Measurements from ENCODE around the gene C1orf115.
"Not testable (repeated sequence)": the region's sequence is repeated elsewhere in the genome, so short reads cannot be mapped to it uniquely, and the experiment has no call there.

Gene C1orf115

DNA sequence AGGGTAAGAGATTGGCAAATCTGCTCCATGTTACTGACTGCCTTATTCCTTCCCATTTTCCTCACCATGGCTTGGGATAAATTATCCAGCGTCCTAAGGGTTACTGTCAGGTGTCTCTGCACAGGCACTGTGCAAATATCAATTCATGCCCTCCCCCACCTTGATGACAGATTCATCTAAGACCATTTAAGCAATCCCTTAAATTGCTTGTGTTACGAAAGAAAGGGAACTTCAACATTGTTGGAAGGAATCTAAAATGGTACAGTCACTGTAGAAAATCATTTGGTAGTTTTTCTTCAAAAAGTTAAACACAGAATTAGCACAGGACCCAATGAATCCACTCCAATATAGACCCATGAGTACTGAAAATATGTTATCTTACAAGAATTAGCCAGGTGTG lies 40.3 kb downstream of the C1orf115 start:
- no peak for DNase-seq

DNA sequence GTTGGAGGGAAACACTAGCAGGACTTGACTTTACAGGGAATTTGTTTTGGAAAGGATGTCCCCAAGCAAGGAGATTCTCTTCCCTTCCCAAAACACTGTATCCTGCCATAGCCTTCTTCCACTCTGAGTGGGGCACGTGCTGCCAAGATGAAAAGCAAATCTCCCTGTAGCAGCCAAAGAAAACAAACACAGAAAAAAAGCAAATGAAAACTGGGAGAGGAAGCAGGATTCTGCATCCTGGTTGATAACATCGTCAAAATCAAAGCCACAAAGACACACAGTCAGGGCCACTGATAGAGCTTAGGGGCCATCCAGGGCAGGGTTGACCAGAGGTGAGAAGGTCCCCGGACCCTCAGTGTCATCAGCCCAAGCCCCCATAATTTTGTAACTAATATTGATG lies 42.0 kb downstream of the C1orf115 start:
- no peak for DNase-seq

- no peak for DNase-seq
Observed at GRCh38 chr1:220732621-220733020, 42.5 kb downstream of the C1orf115 start.

DNA sequence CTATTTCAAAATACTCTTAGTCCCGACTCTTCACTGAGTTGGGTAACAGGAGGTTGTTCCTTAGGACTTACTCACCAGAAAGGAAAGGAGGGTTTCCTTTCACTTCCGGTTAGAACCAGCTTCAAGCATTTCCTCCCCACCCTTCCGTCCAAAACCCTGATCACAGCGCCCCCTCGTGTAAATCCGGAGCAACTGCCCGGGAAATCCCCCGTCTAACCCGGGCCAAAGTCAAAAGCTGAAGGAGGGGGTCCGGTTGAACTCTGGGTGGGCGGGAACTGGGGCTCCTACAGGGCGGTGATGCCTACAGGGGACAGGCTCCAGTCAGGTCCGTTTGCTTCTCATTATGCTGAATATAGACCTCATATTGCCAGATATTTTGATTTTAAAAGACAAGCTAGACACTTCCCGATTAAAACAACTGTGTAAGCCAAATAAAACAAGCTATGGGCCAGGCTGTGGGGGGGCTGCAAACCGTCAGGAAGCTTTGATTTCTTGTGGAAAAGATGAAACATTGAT lies 43.0 kb downstream of the C1orf115 start:
- DNase-seq: peak; percentile 20 to 55

DNA sequence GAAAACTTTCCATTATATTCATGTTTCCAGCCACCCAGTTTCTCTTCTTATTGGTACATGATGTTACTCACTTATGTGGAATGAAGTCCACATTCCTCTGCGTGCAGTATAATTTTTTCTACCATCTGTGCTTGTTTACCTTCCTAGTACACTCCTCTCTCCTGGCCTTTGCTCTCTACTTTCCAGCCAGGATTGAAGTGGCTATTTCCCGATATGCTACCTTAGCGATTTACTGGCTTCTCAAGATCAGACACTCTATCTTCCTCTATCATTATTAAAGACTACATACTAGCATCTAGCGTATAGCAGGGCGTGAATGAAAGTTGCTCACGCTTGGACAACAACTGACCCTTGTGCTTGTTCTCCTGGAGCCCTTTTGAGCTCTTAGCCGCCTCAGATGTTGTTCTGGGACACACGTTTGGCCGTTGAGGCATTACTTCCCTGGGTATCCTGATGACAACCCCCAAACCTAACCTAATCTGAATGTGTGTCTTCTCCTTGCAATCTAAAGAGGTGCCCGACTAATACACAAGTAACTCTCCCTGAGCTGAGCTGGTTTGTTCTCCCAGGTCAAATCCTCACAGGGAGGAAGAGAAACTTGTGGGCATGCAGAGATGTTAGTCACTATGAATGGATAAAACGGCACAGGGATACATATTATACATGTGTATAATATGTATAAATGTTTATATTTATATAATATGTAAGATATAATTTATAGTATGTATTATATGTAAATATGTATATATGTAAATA lies 44.6 kb downstream of the C1orf115 start:
- DNase-seq: no peak

DNA sequence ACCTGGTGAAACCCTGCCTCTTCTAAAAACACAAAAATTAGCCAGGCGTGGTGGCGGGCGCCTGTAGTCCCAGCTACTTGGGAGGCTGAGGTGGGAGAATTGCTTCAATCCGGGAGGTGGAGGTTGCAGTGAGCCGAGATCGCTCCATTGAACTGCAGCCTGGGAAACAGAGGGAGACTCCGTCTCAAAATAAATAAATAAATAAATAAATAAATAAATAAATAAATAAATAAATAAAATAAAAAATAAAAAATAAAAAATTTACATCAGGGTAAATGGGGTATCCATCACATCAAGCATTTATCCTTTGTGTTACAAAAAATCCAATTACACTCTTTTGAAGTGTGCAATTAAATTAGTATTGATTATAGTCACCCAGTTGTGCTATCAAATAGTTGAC lies 46.1 kb downstream of the C1orf115 start:
- not testable (repeated sequence) for DNase-seq

- DNase-seq: no peak
Observed at GRCh38 chr1:220741349-220741748, 51.2 kb downstream of the C1orf115 start.

- DNase-seq: no peak
Observed at GRCh38 chr1:220741825-220742224, 51.7 kb downstream of the C1orf115 start.

DNA sequence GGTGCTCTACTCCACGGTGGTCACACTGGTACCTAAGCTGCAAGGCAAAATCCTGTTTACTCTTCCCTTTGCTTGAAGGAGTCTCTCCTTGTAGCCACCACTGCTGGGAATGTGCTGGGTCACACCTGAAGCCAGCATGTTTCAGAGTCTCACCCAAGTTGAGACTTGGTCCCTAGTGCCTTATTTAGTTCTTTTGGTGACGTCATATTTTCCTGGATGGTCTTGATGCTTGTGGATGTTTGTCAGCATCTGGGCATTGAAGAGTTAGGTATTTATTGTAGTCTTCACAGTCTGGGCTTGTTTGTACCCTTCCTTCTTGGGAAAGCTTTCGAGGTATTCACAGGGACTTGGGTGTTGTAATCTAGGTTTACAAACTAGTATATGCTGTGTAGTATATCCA lies 52.4 kb downstream of the C1orf115 start:
- no peak for DNase-seq

- no peak for DNase-seq
Observed at GRCh38 chr1:220746851-220747250, 56.7 kb downstream of the C1orf115 start.

DNA sequence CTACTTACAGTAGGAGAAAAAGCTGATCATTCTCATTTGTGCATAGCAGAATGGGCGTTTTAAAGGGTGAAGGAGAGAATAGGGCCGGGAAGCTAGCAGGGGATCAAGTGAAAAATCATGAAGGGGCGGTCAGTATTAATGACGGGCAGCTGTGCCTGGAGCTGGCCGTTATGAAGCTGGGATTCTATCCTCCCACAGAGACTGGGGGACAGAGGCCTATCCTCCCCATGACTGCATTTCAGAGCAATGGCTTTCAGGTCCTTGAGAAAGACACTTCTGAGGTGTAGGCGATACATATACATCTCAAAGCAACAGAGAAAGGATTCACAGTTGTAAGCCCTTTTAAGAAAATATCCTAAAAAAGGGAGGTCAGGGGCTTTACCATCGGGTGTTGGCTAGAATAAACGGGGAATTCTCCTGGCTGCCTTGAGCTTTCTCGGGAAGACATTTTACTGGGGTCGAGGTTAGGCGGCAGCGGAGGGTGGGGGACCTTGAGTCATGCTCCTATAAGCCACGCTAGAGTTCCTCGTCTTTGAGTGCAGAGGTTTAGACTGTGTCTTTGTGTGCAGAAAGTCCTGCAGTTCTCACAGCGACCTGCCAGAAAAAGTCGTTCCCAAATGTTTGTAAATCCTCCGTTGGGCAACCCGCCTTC lies 57.4 kb downstream of the C1orf115 start:
- DNase-seq: no peak

- DNase-seq: peak; percentile 14 to 53
Observed at GRCh38 chr1:220748089-220748934, 58.1 kb downstream of the C1orf115 start, which contains the start of gene MTARC2. TSS of gene MTARC2 (plus strand) at chr1:220748322. CDS start at chr1:220748532, 210 bp downstream.
